GM21515 (cell line): Measurements from ENCODE around the gene ORC2.

Experiments
- ATAC-seq: cut with Tn5 transposase; IDR thresholded peaks from one replicate; pipeline ENCODE4 v1.9.1; 2021; ENCODE audit not compliant: unreplicated experiment

Gene ORC2

DNA sequence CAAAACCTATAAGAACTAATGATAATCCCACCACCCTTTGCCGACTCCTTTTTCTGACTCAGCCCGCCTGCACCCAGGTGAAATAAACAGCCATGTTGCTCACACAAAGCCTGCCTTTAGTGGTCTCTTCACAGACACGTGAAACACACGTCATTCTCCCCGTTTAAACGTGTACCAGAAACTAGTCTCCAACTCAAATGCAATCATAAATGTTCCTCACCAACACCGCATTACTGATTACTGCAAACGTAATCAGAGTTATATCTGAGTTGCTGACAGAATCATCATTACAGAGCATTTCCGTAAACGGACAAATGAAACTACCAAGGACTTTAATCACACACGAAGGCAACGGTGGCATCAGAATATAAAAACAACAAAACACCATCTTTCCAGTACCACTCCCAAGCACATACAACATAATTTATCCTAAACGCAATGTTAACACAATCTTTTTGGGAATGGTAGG lies 100.9 kb downstream of the ORC2 start:
- no peak for ATAC-seq

DNA sequence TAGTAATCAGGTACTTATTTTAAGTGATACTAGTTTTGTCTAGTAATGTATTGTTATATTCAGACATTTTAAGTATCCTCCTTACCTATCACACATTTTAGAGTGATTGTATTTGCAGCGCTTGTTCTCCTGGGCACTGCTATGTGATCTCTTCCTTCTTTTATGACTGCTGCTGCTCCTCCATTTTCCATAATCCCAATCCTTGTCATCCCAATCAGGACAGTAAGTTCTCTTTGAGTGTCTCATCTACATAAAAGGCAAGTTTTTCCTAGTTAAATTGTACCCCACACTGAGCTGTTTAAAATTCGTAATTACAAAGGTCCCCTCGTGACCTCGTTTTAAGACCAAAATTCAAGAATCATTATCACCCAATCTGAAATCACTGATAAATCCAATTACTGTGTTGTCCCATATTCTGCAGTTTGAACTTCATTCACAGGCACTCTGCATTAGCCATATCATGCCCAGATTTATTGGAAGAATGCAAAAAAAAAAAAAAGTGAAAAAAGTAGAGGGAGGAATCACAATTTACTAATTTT lies 101.8 kb downstream of the ORC2 start:
- ATAC-seq: no peak

DNA sequence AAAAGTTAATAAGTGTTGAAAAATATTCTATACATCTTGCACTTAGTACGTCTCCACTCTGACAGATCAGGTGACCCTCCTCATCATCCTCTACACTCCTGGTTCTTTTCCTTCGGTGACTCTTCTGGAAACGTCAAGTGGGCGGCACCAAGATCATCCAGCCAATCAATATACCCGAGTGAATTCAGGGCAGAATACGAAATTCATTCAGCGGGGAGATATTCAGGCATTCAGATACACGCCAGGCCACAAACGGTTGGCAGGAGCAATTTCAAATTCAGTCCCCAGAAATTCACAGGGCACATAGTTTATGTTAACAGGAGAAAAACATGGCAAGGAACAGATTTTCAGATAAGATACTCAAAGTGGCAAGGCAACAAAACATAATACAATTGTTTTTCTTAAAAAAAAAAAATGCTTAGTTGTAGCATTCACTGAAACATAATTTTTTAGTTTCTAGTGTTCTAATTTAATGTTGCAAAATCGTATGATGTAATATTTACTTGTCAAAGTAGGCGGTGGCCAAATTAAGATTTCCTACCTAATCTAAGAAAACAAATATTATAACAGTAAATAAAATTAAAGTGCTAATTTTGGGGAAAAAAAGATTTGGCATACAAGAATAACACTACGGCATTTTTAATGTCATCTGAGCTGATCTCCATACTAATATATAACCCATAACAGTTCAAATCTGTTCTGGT lies 103.2 kb downstream of the ORC2 start:
- ATAC-seq: no peak
